K562 (cell line): ENCODE data around the gene NFATC1. TPM values are rescaled to one million over a fixed set of nuclear protein-coding genes. Genes with fewer than 3 reads are reported as not detected.

ENCODE experiments used
- ATAC-seq: fragments of 200-7000 bp; cut with Tn5 transposase; 3 replicates; pipeline ENCODE4 v1.9.1; 2020; ENCODE audit warnings: moderate library complexity
- BruUV-seq: library from RNA; stranded (reverse); fragments of 400-500 nt; replicated peaks from 2 replicates; lab custom pipeline; 2021; lab: Mats Ljungman, UMichigan
- CTCF ChIA-PET: fragments of 300-600 bp; formaldehyde crosslinking; extraction: SDS; loops from one replicate; lab custom pipeline; 2021; ENCODE audit warnings: low intra/inter-chr PET ratio; lab: Yijun Ruan, JAX
- POLR2A ChIA-PET: fragments of 300-600, 350-650 bp; sonication (Branson Sonifier 250); formaldehyde crosslinking; extraction: SDS; loops from one replicate; lab custom pipeline; 2021; ENCODE audit warnings: antibody characterized with exemption, inconsistent platforms; lab: Yijun Ruan, JAX
- DNase-seq, 4 experiments: peaks; one replicate each; pipeline versions ENCODE4 v3.0.0 to v3.0.0-alpha.2; 2011 to 2018; ENCODE audit warnings: low spot score in 3 of 4, mixed read lengths in 3 of 4; ENCODE audit errors: extremely low read depth in 1 of 4
- FAIRE-seq: peaks from 2 replicates; lab custom pipeline; 2011; peaks lifted over from hg19 to GRCh38; lab: Jason Lieb, UNC
- H2AFZ ChIP-seq: 2 replicates; pipeline ENCODE4 v1.6.0; 2011; ENCODE audit warnings: low read depth, low read length, control low read depth, inconsistent platforms
- H3K27ac ChIP-seq: fragments of 200-600 bp; 3 replicates; pipeline ENCODE4 v1.8.0; 2011; ENCODE audit warnings: low read depth, mild to moderate bottlenecking, control low read depth, inconsistent platforms, low read length, moderate library complexity, mixed read lengths; ENCODE audit errors: extremely low read depth
- H3K27me3 ChIP-seq, 2 experiments: fragments of 300-600 bp in 1 of 2; 2 replicates in 1 of 2; 3 replicates in 1 of 2; pipeline versions ENCODE4 v1.6.0 to v1.8.0; 2011; ENCODE audit warnings: inconsistent platforms in 2 of 2, low read length in 2 of 2, mild to moderate bottlenecking in 1 of 2, mixed read lengths in 1 of 2, moderate library complexity in 1 of 2; ENCODE audit not compliant: control insufficient read depth in 2 of 2, insufficient read depth in 2 of 2
- H3K36me3 ChIP-seq: fragments of 300-600 bp; 3 replicates; pipeline ENCODE4 v1.8.0; 2011; ENCODE audit warnings: mild to moderate bottlenecking, low read length, inconsistent platforms; ENCODE audit not compliant: control insufficient read depth, insufficient read depth
- H3K4me1 ChIP-seq, 2 experiments: fragments of 200-600 bp in 1 of 2; replicated peaks in 1 of 2; 2 replicates in 1 of 2; 3 replicates in 1 of 2; pipeline versions ENCODE4 v1.5.1 to v1.8.0; 2011; ENCODE audit warnings: inconsistent platforms in 2 of 2, low read length in 2 of 2, mild to moderate bottlenecking in 1 of 2, mixed read lengths in 1 of 2, moderate library complexity in 1 of 2; ENCODE audit not compliant: control insufficient read depth in 2 of 2, insufficient read depth in 2 of 2
- H3K4me2 ChIP-seq: 2 replicates; pipeline ENCODE4 v1.6.1; 2011; ENCODE audit warnings: low read length, control low read depth, inconsistent platforms, mixed read lengths; ENCODE audit not compliant: insufficient read depth
- H3K4me3 ChIP-seq: fragments of 200-600 bp; sonication (generic), shearing (Covaris generic); 2 replicates; pipeline ENCODE4 v1.5.1; 2016; ENCODE audit warnings: control low read depth, inconsistent platforms
- H3K79me2 ChIP-seq: fragments of 200-600 bp; 3 replicates; pipeline ENCODE4 v1.8.0; 2011; ENCODE audit warnings: low read length, inconsistent platforms; ENCODE audit not compliant: control insufficient read depth, insufficient read depth
- H3K9ac ChIP-seq, 2 experiments: 2 replicates each; pipeline versions ENCODE4 v1.6.0 to v1.6.1; 2011; ENCODE audit warnings: low read depth in 2 of 2, low read length in 2 of 2, control low read depth in 1 of 2, inconsistent platforms in 1 of 2, mild to moderate bottlenecking in 1 of 2, mixed read lengths in 1 of 2; ENCODE audit not compliant: insufficient read depth in 1 of 2
- H3K9me1 ChIP-seq: one replicate; pipeline ENCODE4 v1.6.0; 2011; ENCODE audit warnings: inconsistent platforms, mild to moderate bottlenecking, low read length, moderate library complexity; ENCODE audit not compliant: control insufficient read depth, insufficient read depth
- H3K9me3 ChIP-seq: replicated peaks from 2 replicates; pipeline ENCODE4 v1.5.1; 2011; ENCODE audit warnings: low read depth, low read length, inconsistent platforms; ENCODE audit not compliant: control insufficient read depth, insufficient read depth
- H4K20me1 ChIP-seq: replicated peaks from 2 replicates; pipeline ENCODE4 v1.6.1; 2011; ENCODE audit warnings: low read length, inconsistent platforms, mixed read lengths; ENCODE audit not compliant: control insufficient read depth, insufficient read depth
- CCAR2 ChIP-seq: fragments of 200-400 bp; formaldehyde crosslinking; IDR thresholded peaks from 2 replicates; pipeline ENCODE4 v1.6.1; 2017; ENCODE audit warnings: mild to moderate bottlenecking, low read depth, low read length
- MXI1 ChIP-seq: IDR thresholded peaks from 2 replicates; pipeline ENCODE4 v1.6.1; 2011; ENCODE audit warnings: low read depth, mild to moderate bottlenecking, improper control_type of control experiment, low read length
- RFX7 ChIP-seq: fragments of 250-450 bp; sonication (Bioruptor Pico); IDR thresholded peaks from 2 replicates; pipeline ENCODE4 v1.5.1; 2021; ENCODE audit warnings: mild to moderate bottlenecking
- SRSF3 ChIP-seq: fragments of 200-400 bp; formaldehyde crosslinking; IDR thresholded peaks from 2 replicates; pipeline ENCODE4 v1.6.1; 2016; ENCODE audit warnings: mild to moderate bottlenecking, low read length, moderate library complexity; ENCODE audit not compliant: insufficient read depth
- STAG1 ChIP-seq: sonication (generic); formaldehyde crosslinking; IDR thresholded peaks from 2 replicates; pipeline ENCODE4 v1.5.0; 2020; ENCODE audit warnings: missing genetic modification reagents, borderline replicate concordance
- TSHZ1 ChIP-seq: fragments of 250-450 bp; sonication (Bioruptor Pico); IDR thresholded peaks from 2 replicates; pipeline ENCODE4 v1.4.0; 2020; ENCODE audit warnings: mild to moderate bottlenecking, moderate library complexity
- USF1 ChIP-seq: sonication (generic); formaldehyde crosslinking; IDR thresholded peaks from 2 replicates; pipeline ENCODE4 v1.9.0; 2022; ENCODE audit warnings: mild to moderate bottlenecking, missing genetic modification reagents
- XRCC5 ChIP-seq: fragments of 200-400 bp; formaldehyde crosslinking; IDR thresholded peaks from 2 replicates; pipeline ENCODE4 v1.6.1; 2017; ENCODE audit warnings: low read depth, mild to moderate bottlenecking, low read length
- ZNF143 ChIP-seq: sonication (generic); formaldehyde crosslinking; IDR thresholded peaks from 2 replicates; pipeline ENCODE4 v1.9.0; 2022; ENCODE audit warnings: mild to moderate bottlenecking, missing genetic modification reagents
- ZNF277 ChIP-seq: fragments of 250-450 bp; sonication (Bioruptor Pico); IDR thresholded peaks from 2 replicates; pipeline ENCODE4 v1.8.0; 2022; ENCODE audit warnings: inconsistent platforms, mild to moderate bottlenecking, moderate library complexity, borderline replicate concordance
- WGBS: fragments of 100-300 bp; shearing (Covaris generic); methylation state at CpG from one replicate; pipeline ENCODE4 v1.1.6; 2016; ENCODE audit warnings: low coverage, mixed read lengths; ENCODE audit not compliant: insufficient coverage; ENCODE audit errors: missing lambda C conversion rate; 5-methylcytosine and 5-hydroxymethylcytosine counted together
- in situ Hi-C: fragments of 300-500 bp; cut with MboI; formaldehyde crosslinking; loops from 4 replicates; pipeline ENCODE4 v1.15.0; 2018; ENCODE audit warnings: inconsistent platforms, mixed read lengths
- intact Hi-C: fragments of 100-400 bp; cut with micrococcal nuclease; formaldehyde crosslinking; loops from 2 replicates; pipeline ENCODE4 v1.14.2; 2022
- polyA plus RNA-seq, 8 experiments: library from polyadenylated mRNA; depleted of rRNA in 4 of 8; stranded (reverse) in 5 of 8; unstranded in 3 of 8; fragments of >200 nt; fragmentation: Nextera tagmentation in 2 of 8; fragmentation: Illumina TruSeq in 1 of 8; extraction: Ambion mirVana in 2 of 8; extraction: Trizol in 1 of 8; gene quantifications; 2 replicates each; pipeline versions ENCODE4 v1.2.1 to v1.2.3, GENCODE V29; 2011 to 2014; ENCODE audit warnings: inconsistent platforms in 1 of 8, missing spikeins in 1 of 8
- total RNA-seq, 7 experiments: library from RNA; depleted of rRNA in 6 of 7; stranded (reverse); fragments of >200 nt in 6 of 7; fragmentation: Illumina TruSeq in 2 of 7; extraction: Trizol in 2 of 7; gene quantifications; 2 replicates each; pipeline versions ENCODE4 v1.2.1 to v1.2.3, GENCODE V29; 2011 to 2021; ENCODE audit warnings: low replicate concordance in 1 of 7

Gene NFATC1
- total and polyA plus RNA-seq, 9 of the 15 experiments (the other 6 are each of a cell fraction or from before 2014, with no cell fraction given) = 1.1 to 16.4 (median 2.5) TPM

- CTCF ChIA-PET = no interaction called here
- Histone ChIP-seq H3K27me3 (peaks cover 11 to 51% of the 10 kb centered on the region in 2 experiments; a peak in 4 of 5 replicates), H3K4me1 (peaks cover 0 to 6% of the 10 kb centered on the region in 2 experiments; a peak in 2 of 5 replicates), H4K20me1 (no peaks in the 10 kb centered on the region), H3K9me1 (no peaks in the 10 kb centered on the region), H3K4me2 (no peak overlapping the region), H2AFZ (no peak overlapping the region), H3K4me3 (no peak overlapping the region), H3K9me3 (no peaks in the 10 kb centered on the region), H3K27ac (no peak overlapping the region), H3K79me2 (no peaks in the 10 kb centered on the region), H3K9ac (no peak overlapping the region), H3K36me3 (no peaks in the 10 kb centered on the region)
- DNase-seq = no peak
- FAIRE-seq = no peak
- in situ Hi-C loops (loop anchor here (5.0 kb wide), 1 partner anchor 82 kb away; no protein-coding TSS in a partner anchor), intact Hi-C loops (no loop called here)
- BruUV-seq = no TSS peak
- no peak for ATAC-seq
- POLR2A ChIA-PET = interaction anchor here (0.8 kb wide), 1 partner anchor 10 kb away, joined by 3 read pairs; no protein-coding TSS in a partner anchor
- WGBS = 8% methylated on average over 8 of the region's 20 CpGs
- no peak for TF ChIP-seq ZNF143
- no peak for TF ChIP-seq RFX7 (CRISPR knock-in tag)
- TF ChIP-seq TSHZ1 (CRISPR knock-in tag) = no peak
- no peak for TF ChIP-seq ZNF277
- no peak for TF ChIP-seq XRCC5
- no peak for TF ChIP-seq STAG1 (CRISPR knock-in tag)
- no peak for TF ChIP-seq SRSF3
- TF ChIP-seq USF1 (CRISPR knock-in tag) = no peak
- no peak for TF ChIP-seq CCAR2
- no peak for TF ChIP-seq MXI1
Measured at GRCh38 chr18:79545255-79545654, 149.5 kb downstream of the NFATC1 start.
